Ovary (tissue), 3 donors: ENCODE measurements around the gene KATNAL1.

ENCODE experiments used
- POLR2A ChIP-seq: fragments of 450-650 bp; IDR thresholded peaks from one replicate; pipeline ENCODE4 v1.6.1; 2017; ENCODE audit warnings: antibody characterized with exemption, mild to moderate bottlenecking, moderate library complexity
- TF ChIP-seq, protein P1 (sequence below), 3 donors: fragments of 450-650 bp in 2 of 3; fragments of 200-600 bp in 1 of 3; IDR thresholded peaks; one replicate each; pipeline versions ENCODE4 v1.5.1 to v1.8.0; 2016 to 2022; ENCODE audit warnings: antibody characterized with exemption in 3 of 3, mild to moderate bottlenecking in 1 of 3
- donor health status: DM: no; HTN: no; CAD: no.

- TF ChIP-seq POLR2A: no peak
- TF ChIP-seq, protein P1, sequence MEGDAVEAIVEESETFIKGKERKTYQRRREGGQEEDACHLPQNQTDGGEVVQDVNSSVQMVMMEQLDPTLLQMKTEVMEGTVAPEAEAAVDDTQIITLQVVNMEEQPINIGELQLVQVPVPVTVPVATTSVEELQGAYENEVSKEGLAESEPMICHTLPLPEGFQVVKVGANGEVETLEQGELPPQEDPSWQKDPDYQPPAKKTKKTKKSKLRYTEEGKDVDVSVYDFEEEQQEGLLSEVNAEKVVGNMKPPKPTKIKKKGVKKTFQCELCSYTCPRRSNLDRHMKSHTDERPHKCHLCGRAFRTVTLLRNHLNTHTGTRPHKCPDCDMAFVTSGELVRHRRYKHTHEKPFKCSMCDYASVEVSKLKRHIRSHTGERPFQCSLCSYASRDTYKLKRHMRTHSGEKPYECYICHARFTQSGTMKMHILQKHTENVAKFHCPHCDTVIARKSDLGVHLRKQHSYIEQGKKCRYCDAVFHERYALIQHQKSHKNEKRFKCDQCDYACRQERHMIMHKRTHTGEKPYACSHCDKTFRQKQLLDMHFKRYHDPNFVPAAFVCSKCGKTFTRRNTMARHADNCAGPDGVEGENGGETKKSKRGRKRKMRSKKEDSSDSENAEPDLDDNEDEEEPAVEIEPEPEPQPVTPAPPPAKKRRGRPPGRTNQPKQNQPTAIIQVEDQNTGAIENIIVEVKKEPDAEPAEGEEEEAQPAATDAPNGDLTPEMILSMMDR (IDR thresholded peaks at IDR 0.05): no peak
Measured at GRCh38 chr13:30353060-30353459, 45.7 kb upstream of the KATNAL1 start.
